Liver (tissue), 9 donors: Measurements from ENCODE around the gene HIBADH. TPM values are rescaled to one million over a fixed set of nuclear protein-coding genes. Genes with fewer than 3 reads are reported as not detected.
"Not testable (repeated sequence)": the region's sequence is repeated elsewhere in the genome, so short reads cannot be mapped to it uniquely, and the experiment has no call there.

ENCODE experiments used
- DNase-seq: peaks from one replicate; pipeline ENCODE4 v3.0.0-alpha.2; 2017; ENCODE audit warnings: low spot score
- H3K27ac ChIP-seq, 2 donors: one replicate each; pipeline ENCODE4 v1.7.0; 2013; ENCODE audit warnings: inconsistent platforms in 2 of 2, low read length in 2 of 2, control low read depth in 1 of 2, low read depth in 1 of 2, mild to moderate bottlenecking in 1 of 2
- H3K27me3 ChIP-seq, 4 donors: one replicate each; pipeline versions ENCODE4 v1.6.1 to v1.7.0; 2013; ENCODE audit warnings: low read length in 3 of 4, inconsistent platforms in 1 of 4, mild to moderate bottlenecking in 1 of 4, moderate library complexity in 1 of 4; ENCODE audit not compliant: control insufficient read depth in 4 of 4, insufficient read depth in 4 of 4
- H3K36me3 ChIP-seq, 4 donors: one replicate each; pipeline versions ENCODE4 v1.6.1 to v1.7.0; 2013; ENCODE audit warnings: low read length in 3 of 4, mild to moderate bottlenecking in 3 of 4, low read depth in 1 of 4, moderate library complexity in 1 of 4; ENCODE audit not compliant: control insufficient read depth in 4 of 4, insufficient read depth in 3 of 4
- H3K4me1 ChIP-seq, 4 donors: one replicate each; pipeline versions ENCODE4 v1.6.1 to v1.7.0; 2013; ENCODE audit warnings: low read length in 3 of 4, mild to moderate bottlenecking in 3 of 4, moderate library complexity in 1 of 4; ENCODE audit not compliant: control insufficient read depth in 4 of 4, insufficient read depth in 4 of 4
- H3K4me3 ChIP-seq, 3 donors: one replicate each; pipeline versions ENCODE4 v1.6.1 to v1.7.0; 2013; ENCODE audit warnings: low read length in 3 of 3, control low read depth in 1 of 3, low read depth in 1 of 3, mild to moderate bottlenecking in 1 of 3
- H3K9ac ChIP-seq, 2 donors: one replicate each; pipeline ENCODE4 v1.7.0; 2013; ENCODE audit warnings: low read length in 2 of 2, mild to moderate bottlenecking in 2 of 2, moderate library complexity in 2 of 2, control low read depth in 1 of 2, low read depth in 1 of 2
- H3K9me3 ChIP-seq, 4 donors: one replicate each; pipeline versions ENCODE4 v1.6.1 to v1.7.0; 2013; ENCODE audit warnings: low read length in 3 of 4; ENCODE audit not compliant: control insufficient read depth in 4 of 4
- CTCF ChIP-seq: fragments of 150-350 bp; IDR thresholded peaks from 2 replicates; pipeline ENCODE4 v1.5.1; 2017; ENCODE audit warnings: improper control_type of control experiment, low read depth, low read length; ENCODE audit not compliant: missing input control
- EGR1 ChIP-seq, 2 donors: IDR thresholded peaks; 2 replicates each; pipeline ENCODE4 v1.6.1; 2016 to 2018; ENCODE audit warnings: antibody characterized with exemption in 2 of 2, low read depth in 2 of 2
- FOXA2 ChIP-seq: IDR thresholded peaks from 2 replicates; pipeline ENCODE4 v1.6.1; 2016; ENCODE audit warnings: antibody characterized with exemption
- GABPA ChIP-seq, 2 donors: IDR thresholded peaks in 1 of 2; conservative IDR thresholded peaks in 1 of 2; 2 replicates each; pipeline ENCODE4 v1.6.1; 2016; ENCODE audit warnings: antibody characterized with exemption in 2 of 2, mild to moderate bottlenecking in 1 of 2, moderate library complexity in 1 of 2
- HNF4A ChIP-seq, 2 donors: conservative IDR thresholded peaks; 2 replicates each; pipeline ENCODE4 v1.6.1; 2016; ENCODE audit warnings: antibody characterized with exemption in 2 of 2, mild to moderate bottlenecking in 2 of 2
- HNF4G ChIP-seq: IDR thresholded peaks from 2 replicates; pipeline ENCODE4 v1.6.1; 2016; ENCODE audit warnings: antibody characterized with exemption
- JUND ChIP-seq, 2 donors: IDR thresholded peaks; 2 replicates each; pipeline ENCODE4 v1.6.1; 2016; ENCODE audit warnings: antibody characterized with exemption in 2 of 2
- MAX ChIP-seq: IDR thresholded peaks from 2 replicates; pipeline ENCODE4 v1.6.1; 2016; ENCODE audit warnings: antibody characterized with exemption
- NR2F2 ChIP-seq: IDR thresholded peaks from 2 replicates; pipeline ENCODE4 v1.6.1; 2016; ENCODE audit warnings: antibody characterized with exemption
- RAD21 ChIP-seq, 2 donors: IDR thresholded peaks; 2 replicates each; pipeline ENCODE4 v1.6.1; 2016; ENCODE audit warnings: antibody characterized with exemption in 2 of 2, mild to moderate bottlenecking in 2 of 2
- REST ChIP-seq: IDR thresholded peaks from 2 replicates; pipeline ENCODE4 v1.6.1; 2016; ENCODE audit warnings: antibody characterized with exemption, mild to moderate bottlenecking
- RXRA ChIP-seq, 2 donors: IDR thresholded peaks; 2 replicates each; pipeline ENCODE4 v1.6.1; 2017 to 2018; ENCODE audit warnings: antibody characterized with exemption in 2 of 2, mild to moderate bottlenecking in 1 of 2
- SP1 ChIP-seq: IDR thresholded peaks from 2 replicates; pipeline ENCODE4 v1.6.1; 2018; ENCODE audit warnings: antibody characterized with exemption, mild to moderate bottlenecking
- TAF1 ChIP-seq: conservative IDR thresholded peaks from 2 replicates; pipeline ENCODE4 v1.6.1; 2016; ENCODE audit warnings: antibody characterized with exemption, mild to moderate bottlenecking
- YY1 ChIP-seq: IDR thresholded peaks from 2 replicates; pipeline ENCODE4 v1.6.1; 2016; ENCODE audit warnings: antibody characterized with exemption, mild to moderate bottlenecking
- ZBTB33 ChIP-seq: IDR thresholded peaks from 2 replicates; pipeline ENCODE4 v1.6.1; 2016; ENCODE audit warnings: antibody characterized with exemption
- WGBS: extraction: QIAGEN DNeasy Blood & Tissue Kit; methylation state at CpG from one replicate; pipeline ENCODE4 v1.1.7; 2013; 5-methylcytosine and 5-hydroxymethylcytosine counted together
- polyA plus RNA-seq, 2 donors: library from polyadenylated mRNA; stranded (reverse) in 1 of 2; unstranded in 1 of 2; fragments of 200-250 nt in 1 of 2; fragments of >200 nt in 1 of 2; fragmentation: Nextera tagmentation in 1 of 2; extraction: Ambion mirVana in 1 of 2; gene quantifications; one replicate each; pipeline versions ENCODE4 v1.2.1 to v1.2.3, GENCODE V29; 2013 to 2015
- total RNA-seq, 2 donors: library from RNA; depleted of rRNA; stranded (reverse); fragments of >200 nt; gene quantifications; one replicate each; pipeline ENCODE4 v1.2.3, GENCODE V29; 2014
- donor health status: healthy.
- donor health status: healthy.
- donor health status: healthy.
- donor health status: healthy.
- donor health status: healthy.

HIBADH gene
- total and polyA plus RNA-seq, 4 donors: 27.7 to 78.9 (median 58.2) TPM

GRCh38 chr7:27513885-27514284, 148.8 kb downstream of the HIBADH start:
- peaks cover 0 to 2% (median 1%) of the 10 kb centered on the region in 4 donors for H3K9me3 ChIP-seq
- no peaks in the 10 kb centered on the region for H3K27me3 ChIP-seq
- no peak for DNase-seq
- H3K36me3 ChIP-seq: no peaks in the 10 kb centered on the region
- no peak overlapping the region for H3K27ac ChIP-seq
- WGBS: 76% methylated on average over 1 of the region's 1 CpG
- H3K4me1 ChIP-seq: no peaks in the 10 kb centered on the region
- H3K9ac ChIP-seq: no peak overlapping the region
- no peak overlapping the region for H3K4me3 ChIP-seq
- TF ChIP-seq JUND (IDR thresholded peaks at IDR 0.05): no peak
- no peak for TF ChIP-seq GABPA (IDR thresholded peaks at IDR 0.05 in 1 of 2, conservative IDR thresholded peaks at IDR 0.05 in 1 of 2)
- TF ChIP-seq HNF4G: no peak
- TF ChIP-seq CTCF: no peak
- TF ChIP-seq NR2F2: no peak
- TF ChIP-seq RAD21 (IDR thresholded peaks at IDR 0.05): no peak
- TF ChIP-seq MAX: no peak
- TF ChIP-seq EGR1 (IDR thresholded peaks at IDR 0.05; ENCODE audit: low read depth in 2 of 2): no peak
- no peak for TF ChIP-seq RXRA (IDR thresholded peaks at IDR 0.05)
- TF ChIP-seq HNF4A (conservative IDR thresholded peaks at IDR 0.05): no peak
- no peak for TF ChIP-seq REST
- no peak for TF ChIP-seq ZBTB33
- TF ChIP-seq FOXA2: no peak
- TF ChIP-seq TAF1: no peak
- no peak for TF ChIP-seq SP1
- TF ChIP-seq YY1: no peak

GRCh38 chr7:27511370-27511769, 151.3 kb downstream of the HIBADH start:
- DNase-seq, H3K4me3 ChIP-seq, H3K27me3 ChIP-seq, H3K9me3 ChIP-seq, H3K36me3 ChIP-seq, H3K27ac ChIP-seq, H3K9ac ChIP-seq, H3K4me1 ChIP-seq: not testable (repeated sequence)
- 100% methylated on average over 1 of the region's 1 CpG for WGBS
